Measurements from ENCODE around the gene CSF1. TPM values are rescaled to one million over a fixed set of nuclear protein-coding genes. Genes with fewer than 3 reads are reported as not detected.

The CSF1 gene
- total and polyA plus RNA-seq, 2 donors (not counting 3 experiments of a cell fraction or from before 2014, with no cell fraction given), result 24.5 to 28.9 TPM

GRCh38 chr1:109959974-109960744 lies 49.5 kb downstream of the CSF1 start:
- DNase-seq (ENCODE audit: low read depth, low spot score), result no peak
- H4K20me1 ChIP-seq (replicated peaks; ENCODE audit: control insufficient read depth, extremely low read depth, insufficient read depth, low read length), result no peaks in the 10 kb centered on the region
- intact Hi-C loops (cut with micrococcal nuclease) (no loop called here), dilution Hi-C loops (cut with MboI; ENCODE audit: extremely low pct_ligation_motif_present, low sequenced_read_pairs) (no loop called here)
- CTCF ChIA-PET, result interaction anchor here (0.9 to 2.9 kb wide), 9 partner anchors 9 to 320 kb away, joined by 3 to 17 read pairs (median 4); partner anchors contain the start of gene AHCYL1
- no peak overlapping the region for H3K27ac ChIP-seq (ENCODE audit: insufficient read depth, low read depth, low read length)
- no peak overlapping the region for H3K4me2 ChIP-seq (ENCODE audit: insufficient read depth, low read length)
- no TSS peak for BruUV-seq (replicated peaks)
- peaks cover 13% of the 10 kb centered on the region for H3K4me1 ChIP-seq (ENCODE audit: control insufficient read depth, extremely low read depth, insufficient read depth, low read length)
- H3K27me3 ChIP-seq (ENCODE audit: control insufficient read depth in 2 of 2, insufficient read depth in 2 of 2, low read length in 2 of 2), result no peaks in the 10 kb centered on the region
- H3K9ac ChIP-seq (replicated peaks; ENCODE audit: extremely low read depth, insufficient read depth, low read length), result no peak overlapping the region
- TF ChIP-seq FOS (IDR thresholded peaks at IDR 0.05; ENCODE audit: borderline replicate concordance, insufficient read depth, low read length) (no peak), POLR2A (IDR thresholded peaks at IDR 0.05; ENCODE audit: low read depth, low read length) (no peak), POLR2AphosphoS5 (IDR thresholded peaks at IDR 0.05; ENCODE audit: insufficient read depth, low read depth, low read length) (no peak), MYC (IDR thresholded peaks at IDR 0.05; ENCODE audit: low read depth, low read length) (no peak), EZH2 (IDR thresholded peaks at IDR 0.05; ENCODE audit: borderline replicate concordance, low read depth, low read length, severe bottlenecking) (no peak), JUN (IDR thresholded peaks at IDR 0.05; ENCODE audit: borderline replicate concordance, insufficient read depth, insufficient read length, low read depth) (no peak), GATA2 (IDR thresholded peaks at IDR 0.05; ENCODE audit: insufficient read depth, insufficient read length, low read depth, low read length) (no peak)
- TF ChIP-seq, protein P1, sequence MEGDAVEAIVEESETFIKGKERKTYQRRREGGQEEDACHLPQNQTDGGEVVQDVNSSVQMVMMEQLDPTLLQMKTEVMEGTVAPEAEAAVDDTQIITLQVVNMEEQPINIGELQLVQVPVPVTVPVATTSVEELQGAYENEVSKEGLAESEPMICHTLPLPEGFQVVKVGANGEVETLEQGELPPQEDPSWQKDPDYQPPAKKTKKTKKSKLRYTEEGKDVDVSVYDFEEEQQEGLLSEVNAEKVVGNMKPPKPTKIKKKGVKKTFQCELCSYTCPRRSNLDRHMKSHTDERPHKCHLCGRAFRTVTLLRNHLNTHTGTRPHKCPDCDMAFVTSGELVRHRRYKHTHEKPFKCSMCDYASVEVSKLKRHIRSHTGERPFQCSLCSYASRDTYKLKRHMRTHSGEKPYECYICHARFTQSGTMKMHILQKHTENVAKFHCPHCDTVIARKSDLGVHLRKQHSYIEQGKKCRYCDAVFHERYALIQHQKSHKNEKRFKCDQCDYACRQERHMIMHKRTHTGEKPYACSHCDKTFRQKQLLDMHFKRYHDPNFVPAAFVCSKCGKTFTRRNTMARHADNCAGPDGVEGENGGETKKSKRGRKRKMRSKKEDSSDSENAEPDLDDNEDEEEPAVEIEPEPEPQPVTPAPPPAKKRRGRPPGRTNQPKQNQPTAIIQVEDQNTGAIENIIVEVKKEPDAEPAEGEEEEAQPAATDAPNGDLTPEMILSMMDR (IDR thresholded peaks at IDR 0.05; ENCODE audit: extremely low read depth in 1 of 2, insufficient read depth in 1 of 2, low read depth in 1 of 2, low read length in 2 of 2), result no peak
- TF ChIP-seq, protein P2, sequence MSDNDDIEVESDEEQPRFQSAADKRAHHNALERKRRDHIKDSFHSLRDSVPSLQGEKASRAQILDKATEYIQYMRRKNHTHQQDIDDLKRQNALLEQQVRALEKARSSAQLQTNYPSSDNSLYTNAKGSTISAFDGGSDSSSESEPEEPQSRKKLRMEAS (IDR thresholded peaks at IDR 0.05; ENCODE audit: insufficient read depth, insufficient read length), result no peak
- no peaks in the 10 kb centered on the region for H3K36me3 ChIP-seq (ENCODE audit: control insufficient read depth in 2 of 2, extremely low read depth in 1 of 2, insufficient read depth in 2 of 2, low read length in 2 of 2)
- H2AFZ ChIP-seq (ENCODE audit: low read depth, low read length), result peak overlapping the region; percentile 61
- H3K4me3 ChIP-seq (replicated peaks in 1 of 3; ENCODE audit: insufficient read depth in 1 of 3, low read depth in 1 of 3, low read length in 3 of 3), result no peak overlapping the region
- POLR2A ChIA-PET, result no interaction called here
- H3K9me1 ChIP-seq (replicated peaks; ENCODE audit: control insufficient read depth, extremely low read depth, insufficient read depth, low read length), result no peaks in the 10 kb centered on the region
- FAIRE-seq, result peak; percentile 47
- no peaks in the 10 kb centered on the region for H3K79me2 ChIP-seq (ENCODE audit: control insufficient read depth, insufficient read depth, low read length)
- no peaks in the 10 kb centered on the region for H3K9me3 ChIP-seq (replicated peaks; ENCODE audit: control insufficient read depth, insufficient read depth, low read length)
